AG04450 (cell line): Measurements from ENCODE around the gene SECTM1. TPM values are rescaled to one million over a fixed set of nuclear protein-coding genes. Genes with fewer than 3 reads are reported as not detected.

Experiments
- CTCF ChIA-PET: fragments of 300-600, 350-600 bp; formaldehyde crosslinking; extraction: SDS; loops from one replicate; lab custom pipeline; 2022; ENCODE audit warnings: antibody characterized with exemption, inconsistent platforms; lab: Charles Lee
- POLR2A ChIA-PET: fragments of 350-600 bp; formaldehyde crosslinking; extraction: SDS; loops from one replicate; lab custom pipeline; 2021; ENCODE audit warnings: antibody characterized with exemption, inconsistent platforms; lab: Yijun Ruan, JAX
- DNase-seq: peaks from one replicate; pipeline ENCODE4 v3.0.0-alpha.2; 2011; ENCODE audit warnings: low read depth, low spot score
- H3K27ac ChIP-seq: one replicate; pipeline ENCODE4 v1.5.1; 2012; ENCODE audit warnings: low read depth, low read length, control low read depth
- H3K27me3 ChIP-seq: one replicate; pipeline ENCODE4 v1.6.0; 2012; ENCODE audit warnings: low read length; ENCODE audit not compliant: control insufficient read depth, insufficient read depth
- H3K4me3 ChIP-seq: 2 replicates; pipeline ENCODE4 v1.5.1; 2011; ENCODE audit warnings: mild to moderate bottlenecking, low read depth, low read length, control low read depth
- H3K9me3 ChIP-seq: 2 replicates; pipeline ENCODE4 v1.5.1; 2012; ENCODE audit warnings: low read length; ENCODE audit not compliant: control insufficient read depth, insufficient read depth
- CTCF ChIP-seq: IDR thresholded peaks from 2 replicates; pipeline ENCODE4 v1.5.1; 2011; ENCODE audit warnings: low read depth, low read length, control low read depth, inconsistent platforms
- polyA plus RNA-seq: library from polyadenylated mRNA; depleted of rRNA; stranded (reverse); fragments of >200 nt; gene quantifications from 2 replicates; pipeline ENCODE4 v1.2.3, GENCODE V29; 2011

The SECTM1 gene
- polyA plus RNA-seq, 1 experiment = 8.0 TPM

GRCh38 chr17:82338858-82339633 is 5.5 kb upstream of the SECTM1 start:
- H3K9me3 ChIP-seq = peaks cover 22% of the 10 kb centered on the region; the same call in 1 of the 2 replicates
- TF ChIP-seq CTCF = no peak
- H3K27me3 ChIP-seq = peaks cover 4% of the 10 kb centered on the region
- H3K4me3 ChIP-seq = no peak overlapping the region
- H3K27ac ChIP-seq = peak overlapping the region; percentile 57
- POLR2A ChIA-PET = interaction anchor here (1.1 kb wide), 1 partner anchor 40 kb away, joined by 3 read pairs; no protein-coding TSS in a partner anchor
- CTCF ChIA-PET = no interaction called here
- DNase-seq = peak; percentile 30

GRCh38 chr17:82334622-82335394 is 1.2 kb upstream of the SECTM1 start:
- POLR2A ChIA-PET = interaction anchor here (0.6 to 1.1 kb wide), 2 partner anchors 27 to 67 kb away, joined by 3 to 5 read pairs; no protein-coding TSS in a partner anchor

GRCh38 chr17:82334204-82334621 is 647 bp upstream of the SECTM1 start:
- CTCF ChIA-PET = no interaction called here
- no peak overlapping the region for H3K27ac ChIP-seq
- no peak for TF ChIP-seq CTCF
- no peak overlapping the region for H3K4me3 ChIP-seq
- peaks cover 9% of the 10 kb centered on the region for H3K27me3 ChIP-seq
- peaks cover 8% of the 10 kb centered on the region; the same call in 1 of the 2 replicates for H3K9me3 ChIP-seq
- DNase-seq = no peak
- POLR2A ChIA-PET = interaction anchor here (0.6 to 2.0 kb wide), 5 partner anchors 27 to 105 kb away, joined by 3 to 5 read pairs (median 4); partner anchors contain the start of gene SLC16A3

More at GRCh38 chr17:82334622-82335394, 1.2 kb upstream of the SECTM1 start:
- no peak for DNase-seq
- Histone ChIP-seq H3K4me3 (peak overlapping the region; percentile 46), H3K27ac (no peak overlapping the region), H3K27me3 (peaks cover 6% of the 10 kb centered on the region), H3K9me3 (peaks cover 8% of the 10 kb centered on the region; the same call in 1 of the 2 replicates)
- CTCF ChIA-PET = no interaction called here
- TF ChIP-seq CTCF = no peak

- no peak for TF ChIP-seq CTCF
- H3K4me3 ChIP-seq = peak overlapping the region; percentile 60
- peaks cover 14% of the 10 kb centered on the region for H3K27me3 ChIP-seq
- H3K27ac ChIP-seq = no peak overlapping the region
- POLR2A ChIA-PET = interaction anchor here (1.4 to 2.0 kb wide), 2 partner anchors 34 to 104 kb away, joined by 4 read pairs; partner anchors contain the start of gene SLC16A3
- H3K9me3 ChIP-seq = peaks cover 8% of the 10 kb centered on the region; the same call in 1 of the 2 replicates
- CTCF ChIA-PET = no interaction called here
- no peak for DNase-seq
These were observed 792 bp downstream of the SECTM1 start for GRCh38 chr17:82332669-82333278.
